NCI-H1436 (cell line): ENCODE results near the gene PLIN3.
"Not testable (repeated sequence)": the region's sequence is repeated elsewhere in the genome, so short reads cannot be mapped to it uniquely, and the experiment has no call there.

Source experiments
- DNase-seq: peaks from one replicate; lab custom pipeline; 2025; lab: John Stamatoyannopoulos, UW

Gene PLIN3

GRCh38 chr19:4845975-4846374 lies 21.5 kb downstream of the PLIN3 start:
- not testable (repeated sequence) for DNase-seq

- DNase-seq, result no peak
These were observed 22.9 kb downstream of the PLIN3 start for GRCh38 chr19:4844348-4845179.

- DNase-seq, result no peak
These were observed 23.9 kb downstream of the PLIN3 start for GRCh38 chr19:4843647-4843965.

GRCh38 chr19:4839192-4839591 lies 28.3 kb downstream of the PLIN3 start:
- DNase-seq, result no peak

GRCh38 chr19:4832776-4833175 lies 34.7 kb downstream of the PLIN3 start:
- no peak for DNase-seq

GRCh38 chr19:4831979-4832340 lies 35.5 kb downstream of the PLIN3 start:
- not testable (repeated sequence) for DNase-seq

- DNase-seq, result no peak
These were observed 36.0 kb downstream of the PLIN3 start, which contains the start of gene TICAM1 for GRCh38 chr19:4831304-4831978. TICAM1 (minus strand) TSS chr19:4831712; CDS start chr19:4818377, 13,335 bp downstream.

GRCh38 chr19:4830768-4831265 lies 36.6 kb downstream of the PLIN3 start:
- DNase-seq, result no peak

- DNase-seq, result no peak
These were observed 37.1 kb downstream of the PLIN3 start for GRCh38 chr19:4830332-4830731.

GRCh38 chr19:4829001-4829712 lies 38.3 kb downstream of the PLIN3 start:
- DNase-seq, result no peak

- DNase-seq, result no peak
These were observed 43.9 kb downstream of the PLIN3 start for GRCh38 chr19:4823577-4823976.

GRCh38 chr19:4822354-4822753 lies 45.1 kb downstream of the PLIN3 start:
- not testable (repeated sequence) for DNase-seq

- DNase-seq, result no peak
These were observed 46.2 kb downstream of the PLIN3 start for GRCh38 chr19:4821265-4821664.

- DNase-seq, result no peak
These were observed 49.8 kb downstream of the PLIN3 start for GRCh38 chr19:4817467-4818277.

- DNase-seq, result no peak
These were observed 50.6 kb downstream of the PLIN3 start for GRCh38 chr19:4816950-4817278.

- DNase-seq, result no peak
These were observed 51.1 kb downstream of the PLIN3 start for GRCh38 chr19:4816202-4816949.

- no peak for DNase-seq
These were observed 51.9 kb downstream of the PLIN3 start for GRCh38 chr19:4815426-4816201.

- no peak for DNase-seq
These were observed 52.6 kb downstream of the PLIN3 start for GRCh38 chr19:4814625-4815425.

- DNase-seq, result peak; percentile 43
These were observed 55.9 kb downstream of the PLIN3 start for GRCh38 chr19:4811328-4812131.
